NCI-H146 treated with DMSO at 0.1 percent for 48 hours (cell line): Measurements from ENCODE around the gene SPOCK3.

ENCODE experiments used
- DNase-seq: peaks from one replicate; lab custom pipeline; 2025; ENCODE audit not compliant: unreplicated experiment; lab: John Stamatoyannopoulos, UW

The SPOCK3 gene

DNA sequence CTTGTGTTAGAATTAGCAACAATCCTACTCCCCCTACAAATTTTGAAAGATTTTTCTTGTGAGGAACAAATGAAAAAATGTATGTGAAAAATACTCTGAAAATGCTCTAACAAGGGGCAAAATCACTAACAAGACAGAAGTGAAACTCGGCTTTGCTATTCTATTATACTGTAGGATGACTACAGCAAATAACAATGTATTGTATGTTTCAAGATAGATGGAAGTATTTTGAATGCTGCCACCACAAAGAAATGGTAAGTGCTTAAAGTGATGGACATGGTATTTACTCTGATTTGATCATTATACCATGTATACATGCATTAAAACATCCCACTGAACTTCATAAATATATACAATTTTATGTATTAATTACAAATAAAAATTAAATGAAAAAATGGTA, 192.8 kb downstream of the SPOCK3 start:
- no peak for DNase-seq

DNA sequence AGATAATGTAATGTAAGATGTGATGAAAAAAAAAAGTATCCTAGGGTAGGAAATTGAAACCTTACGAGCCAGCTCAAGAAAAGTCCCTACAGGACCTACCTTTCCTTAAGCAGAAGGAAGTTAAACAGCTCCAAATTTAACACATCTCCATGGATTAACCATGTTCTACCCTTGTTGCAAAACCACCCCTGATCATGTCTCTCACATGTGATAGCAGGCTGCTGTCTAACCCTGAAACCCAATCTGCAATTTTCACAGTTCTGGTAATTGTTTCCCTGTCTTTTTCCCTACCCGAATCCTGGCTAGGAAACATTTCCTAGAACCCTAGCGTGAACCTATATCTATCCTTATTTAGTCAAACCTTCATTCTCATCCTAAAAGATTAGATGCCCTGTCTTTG, 198.9 kb downstream of the SPOCK3 start:
- DNase-seq = no peak

DNA sequence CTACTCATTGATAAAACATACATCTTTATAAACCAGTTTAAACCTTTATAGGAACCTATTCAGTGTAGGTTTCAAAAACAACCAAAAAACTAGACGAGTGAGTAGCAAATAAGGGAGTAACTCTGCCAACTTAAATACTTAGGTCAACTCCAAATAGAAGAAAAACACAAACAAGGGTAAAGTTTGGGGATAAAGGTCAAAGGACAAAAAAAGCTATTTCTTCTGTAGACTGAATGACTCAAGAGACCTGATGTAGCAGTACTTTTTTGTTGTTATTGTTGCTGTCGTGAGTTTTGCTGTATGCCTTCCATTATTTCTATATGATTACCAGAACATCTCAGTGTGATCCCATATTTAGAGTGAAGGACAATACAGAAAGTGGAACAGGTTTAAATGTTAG, 199.3 kb downstream of the SPOCK3 start:
- no peak for DNase-seq

DNA sequence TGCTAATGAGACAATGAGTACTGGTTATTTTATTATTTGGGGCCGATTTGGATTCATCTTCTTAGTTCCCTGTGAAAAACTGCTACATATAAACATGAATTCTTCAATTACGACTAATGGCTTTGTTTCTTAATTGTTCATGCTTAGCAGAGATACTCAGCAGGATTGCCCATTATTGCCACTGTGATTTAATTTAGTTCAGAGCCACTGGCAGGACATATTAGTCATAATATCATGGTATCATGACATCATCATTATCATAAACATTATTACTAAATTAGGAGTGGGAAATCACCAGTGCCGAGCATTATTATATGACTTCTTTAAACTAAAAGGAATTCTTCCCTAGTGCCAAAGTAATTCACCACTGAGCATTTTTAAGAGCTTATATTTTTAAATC, 201.4 kb downstream of the SPOCK3 start:
- DNase-seq = no peak

DNA sequence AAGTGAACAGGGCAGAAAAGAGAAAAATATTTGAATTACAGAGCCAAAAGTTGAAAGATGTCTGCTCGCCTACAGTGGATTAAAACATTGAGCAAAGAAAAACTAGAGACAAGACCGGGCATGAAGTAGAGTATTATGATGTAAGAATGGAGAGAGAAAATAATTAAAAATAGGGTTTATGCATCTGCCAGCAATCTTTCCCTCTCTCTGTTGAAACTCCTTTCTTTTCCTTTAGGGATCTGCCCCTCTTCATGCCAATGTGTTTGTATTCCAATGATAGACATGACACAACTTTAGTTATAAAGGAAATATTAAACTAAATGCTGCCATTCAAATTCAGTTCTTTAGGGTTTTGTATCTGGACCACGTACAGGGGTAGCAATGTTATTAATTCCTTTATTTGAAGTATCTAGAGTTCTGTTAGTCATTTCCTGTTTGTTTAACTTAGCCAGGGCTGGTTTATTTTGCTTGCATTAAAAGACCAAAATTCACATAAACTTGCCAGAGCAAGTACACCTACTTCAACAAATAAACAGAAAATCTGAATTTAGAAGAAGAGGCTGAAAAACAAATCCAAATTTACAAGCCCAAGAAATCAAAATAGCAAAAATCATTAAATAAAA, 202.6 kb downstream of the SPOCK3 start:
- no peak for DNase-seq

DNA sequence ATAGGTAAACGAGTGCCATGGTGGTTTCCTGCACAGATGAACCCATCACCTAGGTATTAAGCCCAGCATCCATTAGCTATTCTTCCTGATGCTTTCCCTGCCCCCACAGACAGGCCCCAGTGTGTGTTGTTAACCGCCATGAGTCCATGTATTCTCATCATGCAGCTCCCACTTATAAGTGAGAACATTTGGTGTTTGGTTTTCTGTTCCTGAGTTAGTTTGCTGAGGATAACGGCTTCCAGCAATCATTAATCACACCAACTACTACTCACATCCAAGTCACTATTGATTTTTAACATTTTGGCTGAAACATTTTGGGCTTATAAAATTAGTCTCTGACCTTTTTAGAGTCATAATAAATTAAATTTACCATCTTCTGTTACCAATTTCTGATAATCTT, 205.3 kb downstream of the SPOCK3 start:
- no peak for DNase-seq

DNA sequence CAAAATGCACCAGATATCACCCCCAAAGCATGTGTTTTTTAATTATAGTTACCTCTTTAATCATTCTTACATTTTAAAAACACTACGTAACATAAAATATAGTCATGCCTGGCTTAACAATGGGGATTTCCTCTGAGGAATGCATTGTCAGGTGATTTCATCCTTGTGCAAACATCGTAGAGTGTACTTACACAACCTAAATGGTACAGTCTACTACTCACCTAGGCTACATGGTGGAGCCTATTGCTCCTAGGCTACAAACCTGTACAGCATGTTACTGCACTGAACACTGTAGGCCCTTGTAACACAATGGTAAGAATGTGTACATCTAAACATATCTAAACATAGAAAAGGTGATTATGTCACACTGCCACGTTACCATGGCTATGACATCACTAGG, 208.6 kb downstream of the SPOCK3 start:
- no peak for DNase-seq

DNA sequence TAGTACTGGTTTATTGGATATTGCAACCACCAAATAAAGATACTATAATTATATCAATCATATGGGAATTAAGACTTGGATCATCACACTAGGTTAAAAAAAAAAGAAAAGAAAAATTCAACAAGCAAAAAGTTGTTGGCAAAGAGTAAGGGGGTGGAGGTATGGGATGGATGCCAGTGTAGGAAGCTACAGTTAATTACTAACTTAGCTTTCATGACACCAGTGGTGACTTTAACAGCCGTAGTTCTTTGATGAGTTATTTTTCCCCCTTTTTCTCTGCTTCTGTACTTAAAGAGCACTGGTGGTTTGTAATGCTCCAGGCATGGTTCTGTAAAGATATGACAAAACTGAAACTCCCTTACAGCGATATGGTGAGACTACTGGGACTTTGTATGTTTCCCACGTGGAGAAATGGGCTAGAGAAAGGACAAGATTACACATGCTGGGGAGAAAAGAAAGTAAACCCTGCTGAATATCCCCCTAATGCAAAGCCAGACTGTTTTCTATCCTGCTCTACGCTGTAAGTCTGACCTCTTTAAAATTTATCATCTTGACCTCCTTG, 210.8 kb downstream of the SPOCK3 start:
- DNase-seq = no peak

DNA sequence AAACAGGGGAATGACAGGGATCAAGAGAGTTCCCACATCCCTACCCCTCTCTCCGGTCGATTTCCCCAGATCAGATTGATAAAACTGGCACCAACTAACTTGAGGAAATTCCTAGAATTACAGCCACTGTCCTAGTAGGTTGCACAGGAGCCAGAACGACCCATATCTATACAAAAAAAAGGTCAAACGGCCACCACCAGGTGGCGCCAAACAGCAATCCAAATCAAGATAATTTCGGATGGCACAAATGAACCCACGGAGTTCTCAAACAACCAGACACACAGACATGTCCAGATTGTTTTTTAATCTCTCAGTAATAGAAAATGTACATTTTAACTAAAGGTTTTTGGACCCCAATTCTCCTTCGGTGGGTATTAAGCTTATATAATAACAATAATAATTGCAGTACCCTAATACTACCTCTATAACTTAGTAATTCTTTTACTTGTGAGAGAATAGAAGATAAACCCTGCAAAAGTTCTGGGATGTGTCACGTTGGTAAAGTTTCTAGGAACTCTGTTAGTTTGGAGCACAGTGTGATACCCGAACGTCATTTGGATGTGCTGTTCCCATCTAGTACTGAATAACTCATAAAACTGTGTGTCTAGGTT, 212.6 kb downstream of the SPOCK3 start:
- DNase-seq = no peak

DNA sequence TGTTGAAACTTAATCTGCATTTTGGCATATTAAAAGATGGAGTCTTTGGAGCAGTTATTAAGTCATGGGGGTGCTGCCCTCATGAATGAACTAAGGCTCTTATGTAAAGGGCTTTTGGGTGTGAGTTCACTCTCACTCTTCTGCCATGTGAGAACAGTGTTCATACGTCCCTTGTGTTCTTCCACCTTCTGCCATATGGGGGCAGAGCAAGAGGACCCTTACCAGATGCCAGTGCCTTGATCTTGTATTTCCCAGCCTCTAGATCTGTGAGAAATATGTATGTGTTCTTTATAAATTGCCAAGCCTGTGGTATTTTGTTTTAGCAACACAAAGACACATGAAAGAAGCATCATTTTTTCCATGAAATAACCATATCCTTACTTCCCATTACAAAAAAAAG, 213.9 kb downstream of the SPOCK3 start:
- no peak for DNase-seq

DNA sequence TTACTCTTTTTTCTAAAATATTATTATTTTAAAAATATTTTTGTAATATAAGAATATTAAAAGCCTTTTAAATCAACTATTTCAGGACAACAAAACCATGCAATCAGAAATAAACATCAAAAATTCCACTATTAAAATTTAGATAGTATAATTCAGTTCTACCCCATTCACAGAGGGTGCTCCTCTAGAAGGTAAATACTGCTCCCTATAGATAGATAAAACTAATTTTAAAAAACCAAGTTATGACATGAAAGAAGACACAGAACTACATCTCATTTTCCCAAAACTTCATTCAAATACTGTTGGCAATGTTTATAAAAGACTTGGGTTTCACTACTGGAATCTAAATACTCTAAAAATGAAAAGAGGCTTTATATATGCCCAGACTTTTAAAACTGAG, 219.3 kb downstream of the SPOCK3 start:
- DNase-seq = no peak

DNA sequence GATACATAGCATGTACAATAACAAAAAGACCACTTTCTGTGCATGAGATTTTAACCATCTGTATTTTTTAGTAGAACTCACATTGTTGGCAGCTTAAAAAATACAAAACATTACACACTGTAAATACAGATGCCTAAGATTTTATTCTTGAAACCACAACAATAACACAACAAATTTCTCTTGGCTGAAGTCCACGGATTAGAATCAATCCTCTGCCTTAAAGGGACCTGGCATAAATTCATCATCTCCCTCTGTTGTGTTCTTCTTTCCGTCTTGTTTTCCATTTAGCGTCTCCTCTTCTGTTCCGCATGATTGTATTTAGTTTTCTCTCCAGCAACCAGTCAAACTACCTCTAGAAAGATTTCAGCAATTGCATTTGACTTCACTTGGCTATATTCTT, 231.0 kb downstream of the SPOCK3 start:
- no peak for DNase-seq

DNA sequence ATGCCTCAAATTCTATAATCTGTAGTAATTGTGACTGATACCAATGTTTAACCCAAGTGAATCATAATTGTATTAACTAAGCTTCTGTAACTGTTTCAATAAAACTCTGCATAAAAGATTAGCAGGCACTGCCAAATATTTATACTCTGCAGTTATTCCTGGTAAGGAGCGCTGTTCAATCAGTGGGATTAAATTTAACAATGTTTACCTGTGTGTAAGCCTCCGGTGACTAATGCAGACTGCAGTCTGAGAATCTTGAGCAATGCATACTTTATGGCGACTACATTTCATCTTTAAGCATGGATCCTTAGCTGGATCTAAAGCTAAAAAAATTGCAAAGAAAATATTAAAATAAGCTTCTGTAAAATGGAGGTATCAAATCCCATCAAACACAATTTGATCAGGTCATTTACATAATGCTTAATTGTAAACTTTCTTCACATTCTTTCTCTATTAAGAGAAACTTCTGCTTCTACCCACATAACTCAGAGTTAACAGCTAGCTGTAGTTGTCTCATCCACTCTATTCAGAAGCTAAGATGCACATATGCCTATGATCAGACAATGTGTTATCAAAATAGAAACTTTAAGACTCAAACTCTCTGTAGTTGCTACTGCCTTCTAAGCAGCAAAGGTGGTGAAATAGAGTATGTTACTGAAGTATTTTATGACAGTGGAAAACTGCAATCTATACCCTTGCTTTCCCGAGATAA, 234.0 kb downstream of the SPOCK3 start:
- DNase-seq = no peak

DNA sequence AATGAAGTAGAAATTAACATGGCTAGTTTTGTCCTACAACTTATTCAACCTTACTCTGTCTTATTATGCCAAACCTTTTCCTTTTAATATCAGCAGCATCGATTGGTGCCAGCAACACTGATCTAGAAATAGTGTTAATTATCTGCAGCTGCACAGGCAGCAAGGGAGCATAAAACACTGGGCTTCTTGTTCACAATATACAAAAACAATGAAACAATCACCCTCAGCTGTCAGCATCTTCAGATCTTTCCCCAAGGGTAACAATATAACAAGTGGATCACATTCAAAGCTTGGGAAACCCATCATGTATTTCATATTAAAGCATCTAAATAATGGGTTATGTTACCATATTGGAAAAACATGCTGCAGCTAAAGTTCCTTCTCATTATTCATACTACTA, 238.1 kb downstream of the SPOCK3 start:
- DNase-seq = no peak

DNA sequence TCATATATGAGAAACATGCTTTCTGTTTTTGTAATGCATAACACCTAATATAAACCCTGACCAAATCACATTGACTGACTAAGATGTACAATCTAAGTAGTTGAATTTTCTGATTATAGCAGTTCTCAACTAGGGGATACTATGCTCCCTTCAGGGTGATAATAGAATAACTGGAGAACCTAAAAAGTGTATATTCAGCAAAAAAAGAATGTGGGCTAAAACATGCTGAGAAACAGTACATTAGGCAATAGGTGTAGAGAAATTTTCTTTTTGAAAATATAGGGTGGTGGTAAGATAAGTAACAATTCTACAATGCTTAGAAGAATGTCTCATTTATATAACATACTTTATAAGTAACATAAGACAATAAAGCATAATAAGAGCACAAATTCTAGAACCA, 239.6 kb downstream of the SPOCK3 start:
- no peak for DNase-seq

DNA sequence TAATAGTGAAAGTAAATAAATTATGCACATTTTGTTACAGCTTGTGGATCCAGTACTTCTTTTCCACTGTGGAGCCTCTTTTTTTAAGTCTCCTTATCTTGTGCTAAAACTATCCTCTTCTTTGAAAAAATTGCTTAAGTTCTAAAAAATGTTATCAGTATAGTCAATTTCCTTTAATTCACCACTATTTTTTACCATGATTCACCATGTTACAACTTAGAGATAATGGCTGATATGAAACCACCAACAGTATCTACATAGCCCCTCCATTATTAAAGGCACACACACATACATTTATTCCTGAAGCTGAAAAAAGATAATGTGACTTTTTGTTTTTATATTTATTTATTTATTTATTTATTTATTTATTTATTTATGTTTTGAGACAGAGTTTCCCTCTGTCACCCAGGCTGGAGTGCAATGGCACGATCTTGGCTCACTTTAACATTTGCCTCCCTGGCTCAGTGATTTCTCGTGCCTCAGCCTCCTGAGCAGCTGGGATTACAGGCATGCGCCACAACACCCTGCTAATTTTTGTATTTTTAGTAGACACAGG, 243.2 kb downstream of the SPOCK3 start:
- no peak for DNase-seq

DNA sequence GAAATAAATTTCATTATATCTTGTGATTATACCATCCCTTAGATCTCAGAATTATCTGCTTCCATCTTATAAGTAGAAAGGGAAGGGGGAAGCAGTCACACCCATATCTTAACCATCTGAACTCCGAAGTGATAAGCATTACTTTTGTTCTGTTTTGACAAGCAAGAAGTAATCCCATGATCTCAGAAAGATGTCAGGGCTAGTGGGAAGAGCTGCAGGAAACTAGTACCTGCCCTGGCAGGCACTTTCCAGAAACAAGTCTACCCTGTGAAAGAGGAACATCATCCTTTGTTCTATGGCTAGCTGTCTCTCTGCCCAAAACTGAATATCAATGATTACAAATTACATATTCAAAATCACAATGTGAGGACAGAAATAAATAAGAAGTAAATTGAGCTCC, 244.4 kb downstream of the SPOCK3 start:
- DNase-seq = no peak

DNA sequence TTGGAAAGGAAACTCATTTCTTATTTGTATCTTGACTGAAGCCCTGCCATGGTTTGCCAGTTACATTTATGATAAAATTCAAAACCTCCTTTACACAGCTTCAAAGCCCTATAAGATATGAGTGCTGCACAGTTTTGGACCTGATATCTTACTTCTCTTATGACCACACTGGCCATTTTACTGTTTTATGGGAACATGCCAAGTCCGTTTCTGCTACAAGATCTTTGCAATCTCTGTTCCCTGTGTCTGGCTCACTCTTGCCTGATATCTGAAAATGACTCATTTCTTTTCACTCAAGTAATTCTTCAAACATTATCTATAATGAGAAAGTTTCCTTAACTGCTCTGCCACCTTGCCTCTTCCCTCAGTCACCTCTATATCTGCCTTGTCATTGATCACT, 247.3 kb downstream of the SPOCK3 start:
- no peak for DNase-seq

DNA sequence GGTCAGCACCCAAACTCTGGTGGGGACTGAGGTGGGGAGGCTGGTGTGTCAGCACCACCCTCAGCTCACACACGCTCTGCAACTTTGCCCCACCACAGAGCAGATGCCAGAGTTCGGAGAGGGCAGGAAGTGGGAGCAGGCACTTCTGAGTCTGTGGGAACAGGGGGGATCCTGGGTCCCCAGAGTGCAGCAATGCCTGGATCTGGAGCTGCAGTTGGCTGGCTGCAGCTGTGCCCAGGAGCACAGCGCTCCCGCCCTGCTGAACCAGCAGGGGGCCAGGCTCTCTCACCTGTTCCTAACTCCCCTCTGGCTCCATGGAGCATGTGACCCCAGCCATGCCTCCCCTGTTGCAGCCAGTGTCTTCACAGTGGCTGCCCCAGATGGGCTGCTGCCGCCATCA, 252.4 kb downstream of the SPOCK3 start:
- no peak for DNase-seq

DNA sequence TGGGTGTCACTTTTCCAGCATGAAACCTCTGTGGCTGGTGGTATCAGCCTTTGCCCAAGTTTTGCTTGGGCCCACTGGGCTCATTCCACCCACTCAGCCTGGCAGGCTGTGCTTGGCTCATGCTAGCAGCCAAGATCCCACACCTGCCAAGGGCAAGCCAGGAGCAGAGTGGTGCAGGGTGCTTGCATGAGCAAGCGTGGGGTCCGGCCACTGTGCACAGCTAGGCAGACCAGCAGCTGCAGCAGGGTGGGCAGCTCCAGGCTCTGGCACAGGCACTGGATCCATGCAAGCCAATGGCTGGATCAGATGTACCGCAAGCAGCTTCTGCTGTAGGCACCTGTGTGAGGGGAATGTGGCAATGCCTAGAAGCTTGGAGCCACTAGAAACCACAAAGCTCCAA, 253.9 kb downstream of the SPOCK3 start:
- DNase-seq = no peak

DNA sequence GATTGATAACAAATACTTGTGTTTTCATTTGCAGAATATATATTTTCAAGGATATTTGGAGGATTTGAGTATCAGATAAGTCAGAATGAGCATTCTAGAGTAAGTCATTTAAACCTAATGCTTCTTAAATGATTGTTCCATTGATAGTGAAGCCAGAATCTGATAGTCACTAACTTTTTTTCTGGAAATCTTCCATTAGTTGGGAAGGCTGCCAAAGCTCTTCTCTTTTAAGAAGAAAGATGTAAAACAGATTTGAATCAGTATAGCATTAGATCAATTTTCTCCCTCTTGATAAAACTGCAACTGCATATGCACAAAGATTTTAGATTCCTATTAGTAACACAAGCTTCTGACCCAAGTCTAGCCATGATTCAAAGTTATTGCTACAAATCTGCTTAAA, 256.7 kb downstream of the SPOCK3 start:
- DNase-seq = no peak

DNA sequence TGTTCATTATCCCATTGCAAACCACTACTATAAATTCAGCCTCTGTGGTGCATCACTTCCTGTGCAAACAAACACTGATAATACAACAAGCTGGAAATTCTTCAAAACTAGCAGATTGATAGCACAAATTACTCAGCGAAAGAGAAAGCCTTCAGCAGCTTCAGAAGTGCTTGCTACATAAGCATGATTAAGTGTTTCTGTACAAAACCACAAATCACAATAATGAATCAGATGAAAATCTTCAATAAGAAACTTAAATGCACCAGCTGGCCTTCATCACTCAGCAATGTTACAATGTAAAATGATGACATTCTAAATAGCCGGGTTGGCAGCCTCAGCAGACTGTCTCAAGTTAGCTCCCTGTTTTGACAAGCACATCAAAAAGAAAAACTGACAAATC, 262.2 kb downstream of the SPOCK3 start:
- DNase-seq = no peak
